Tibial nerve (tissue), 4 donors: Measurements from ENCODE around the gene ATG7. TPM values are rescaled to one million over a fixed set of nuclear protein-coding genes. Genes with fewer than 3 reads are reported as not detected.
"Not testable (repeated sequence)": the region's sequence is repeated elsewhere in the genome, so short reads cannot be mapped to it uniquely, and the experiment has no call there.

ENCODE experiments used
- DNase-seq, 2 donors: peaks; one replicate each; pipeline ENCODE4 v3.0.0-alpha.2; 2019; ENCODE audit warnings: low spot score in 2 of 2
- H3K27ac ChIP-seq, 4 donors: fragments of 200-600 bp; sonication (generic) in 3 of 4; one replicate each; pipeline ENCODE4 v1.5.1; 2017 to 2019; ENCODE audit warnings: mild to moderate bottlenecking in 1 of 4
- H3K27me3 ChIP-seq, 2 donors: fragments of 200-600 bp; sonication (generic) in 1 of 2; one replicate each; pipeline versions ENCODE4 v1.5.1 to v1.6.0; 2017 to 2019
- H3K36me3 ChIP-seq, 3 donors: fragments of 200-600 bp; sonication (generic); one replicate each; pipeline ENCODE4 v1.5.1; 2018 to 2019
- H3K4me1 ChIP-seq, 4 donors: fragments of 200-600 bp; sonication (generic) in 3 of 4; one replicate each; pipeline ENCODE4 v1.5.1; 2017 to 2019
- H3K4me3 ChIP-seq, 4 donors: fragments of 200-600 bp; sonication (generic) in 3 of 4; one replicate each; pipeline ENCODE4 v1.5.1; 2017 to 2019; ENCODE audit warnings: mild to moderate bottlenecking in 1 of 4, moderate library complexity in 1 of 4
- H3K9me3 ChIP-seq, 4 donors: fragments of 200-600 bp; sonication (generic) in 3 of 4; one replicate each; pipeline ENCODE4 v1.5.1; 2017 to 2019
- CTCF ChIP-seq, 5 experiments: fragments of 200-600 bp in 3 of 5; fragments of 450-650 bp in 2 of 5; sonication (generic) in 3 of 5; IDR thresholded peaks; one replicate each; pipeline ENCODE4 v1.5.1; 2016 to 2019; ENCODE audit warnings: antibody characterized with exemption in 5 of 5, mild to moderate bottlenecking in 3 of 5, moderate library complexity in 2 of 5
- EP300 ChIP-seq, 2 donors: sonication (generic); formaldehyde crosslinking; IDR thresholded peaks; one replicate each; pipeline ENCODE4 v1.6.1; 2017; ENCODE audit warnings: antibody characterized with exemption in 2 of 2, mild to moderate bottlenecking in 1 of 2
- POLR2A ChIP-seq, 2 donors: fragments of 450-650 bp; IDR thresholded peaks; one replicate each; pipeline ENCODE4 v1.6.1; 2017; ENCODE audit warnings: antibody characterized with exemption in 2 of 2, mild to moderate bottlenecking in 2 of 2, moderate library complexity in 2 of 2
- WGBS, 2 donors: methylation state at CpG; one replicate each; pipeline ENCODE4 v1.1.5; 2018; 5-methylcytosine and 5-hydroxymethylcytosine counted together
- total RNA-seq, 4 donors: library from RNA; depleted of rRNA; stranded (reverse); fragments of >200 nt; gene quantifications; one replicate each; pipeline ENCODE4 v1.1.0, GENCODE V29; 2016

Gene ATG7
- total RNA-seq, 4 donors from 2014 or later: 71.0 to 94.0 (median 76.2) TPM

- Histone ChIP-seq H3K27me3 (no peaks in the 10 kb centered on the region), H3K9me3 (peaks cover 0 to 6% (median 0%) of the 10 kb centered on the region in 4 donors), H3K4me1 (peaks cover 0 to 53% (median 10%) of the 10 kb centered on the region in 4 donors), H3K36me3 (no peaks in the 10 kb centered on the region), H3K4me3 (no peak overlapping the region), H3K27ac (peak overlapping the region in 2 of 4 donors; percentile 1 to 68)
- 71 to 86% methylated on average over 7 of the region's 7 CpGs for WGBS, 2 donors
- TF ChIP-seq EP300 (IDR thresholded peaks at IDR 0.05): peak in 1 of 2 donors; percentile 7
- no peak for TF ChIP-seq POLR2A (IDR thresholded peaks at IDR 0.05)
- no peak for TF ChIP-seq CTCF (IDR thresholded peaks at IDR 0.05)
- no peak for DNase-seq
Measured at GRCh38 chr3:11480663-11481298, 208.6 kb downstream of the ATG7 start.

DNA sequence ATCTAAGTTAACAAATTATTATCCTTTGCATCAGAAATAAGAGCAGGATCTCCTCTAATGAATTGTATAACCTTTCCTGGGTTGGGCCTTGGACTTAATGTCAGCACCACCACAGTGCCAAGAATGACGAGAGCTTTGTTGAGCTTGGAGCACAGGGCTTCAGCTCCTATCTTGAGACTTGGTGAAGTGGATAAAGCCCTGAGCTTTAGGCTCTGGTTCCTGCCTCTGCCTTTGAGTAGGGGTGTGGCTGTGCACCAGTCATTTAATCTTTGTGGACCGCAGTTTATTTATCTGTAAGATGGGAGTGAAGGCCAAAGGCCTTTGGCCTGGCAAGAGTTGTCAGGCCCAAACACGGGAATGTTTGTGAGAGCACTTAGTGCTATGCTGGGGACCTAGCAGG is 209.4 kb downstream of the ATG7 start:
- Histone ChIP-seq H3K27ac (peak overlapping the region in 2 of 4 donors; percentile 68 to 77), H3K4me1 (peaks cover 0 to 46% (median 10%) of the 10 kb centered on the region in 4 donors), H3K4me3 (no peak overlapping the region), H3K27me3 (no peaks in the 10 kb centered on the region), H3K9me3 (peaks cover 0 to 7% (median 0%) of the 10 kb centered on the region in 4 donors), H3K36me3 (no peaks in the 10 kb centered on the region)
- TF ChIP-seq EP300 (IDR thresholded peaks at IDR 0.05) (no peak), CTCF (IDR thresholded peaks at IDR 0.05) (no peak), POLR2A (IDR thresholded peaks at IDR 0.05) (no peak)
- WGBS, 2 donors: 52 to 69% methylated on average over 2 to 3 of the region's 3 CpGs
- no peak for DNase-seq

DNA sequence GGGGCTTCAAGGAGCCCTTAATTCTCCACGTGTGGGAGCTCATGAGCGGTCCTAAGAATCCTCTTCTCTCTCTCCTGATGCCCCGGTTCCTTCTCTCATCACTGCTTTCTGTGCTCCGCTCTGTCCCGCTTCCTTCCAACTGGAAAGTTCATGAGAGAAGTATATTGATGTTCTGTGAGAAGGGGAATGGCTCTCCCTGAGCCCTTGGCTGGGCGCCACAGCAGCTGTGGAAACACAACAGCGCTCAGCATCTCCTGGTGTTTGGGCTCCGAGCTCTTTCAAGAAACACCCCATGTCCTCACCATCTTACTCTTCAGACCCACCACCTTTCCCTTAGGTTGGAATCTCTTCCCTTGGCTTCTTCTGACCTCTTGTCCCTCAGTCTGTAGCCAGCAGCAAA is 209.8 kb downstream of the ATG7 start:
- H3K36me3 ChIP-seq: no peaks in the 10 kb centered on the region
- H3K4me3 ChIP-seq: no peak overlapping the region
- no peaks in the 10 kb centered on the region for H3K27me3 ChIP-seq
- peak overlapping the region in 3 of 4 donors; percentile 24 to 77 (median 68) for H3K27ac ChIP-seq
- peaks cover 0 to 41% (median 10%) of the 10 kb centered on the region in 4 donors for H3K4me1 ChIP-seq
- 48 to 57% methylated on average over 8 of the region's 8 CpGs for WGBS, 2 donors
- TF ChIP-seq POLR2A (IDR thresholded peaks at IDR 0.05) (no peak), CTCF (IDR thresholded peaks at IDR 0.05) (no peak), EP300 (IDR thresholded peaks at IDR 0.05) (no peak)
- DNase-seq: peak; percentile 75 to 80
- H3K9me3 ChIP-seq: peaks cover 0 to 7% (median 0%) of the 10 kb centered on the region in 4 donors

DNA sequence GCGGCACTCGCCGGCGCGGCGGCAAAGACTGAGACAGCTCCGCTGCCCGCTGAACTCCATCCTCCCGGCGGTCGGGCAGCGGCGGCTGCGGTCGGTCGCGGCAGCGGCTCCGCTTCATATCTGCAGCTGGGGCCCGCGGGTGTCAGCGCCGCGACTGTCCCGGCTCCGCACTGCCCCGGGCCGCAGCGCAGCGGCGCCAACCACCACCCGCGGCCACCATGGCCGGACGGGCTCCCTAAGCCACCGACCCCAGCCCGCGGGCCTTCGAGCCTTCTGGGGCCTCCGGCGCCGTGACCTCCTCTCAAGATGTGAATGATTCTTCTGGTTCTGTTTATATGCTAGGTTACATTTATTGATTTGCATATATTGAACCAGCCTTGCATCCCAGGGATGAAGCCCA is 216.2 kb downstream of the ATG7 start:
- H3K36me3 ChIP-seq, H3K9me3 ChIP-seq, H3K4me3 ChIP-seq, DNase-seq, H3K27ac ChIP-seq, H3K4me1 ChIP-seq, H3K27me3 ChIP-seq: not testable (repeated sequence)
- 98 to 99% methylated on average over 24 to 26 of the region's 42 CpGs for WGBS, 2 donors

DNA sequence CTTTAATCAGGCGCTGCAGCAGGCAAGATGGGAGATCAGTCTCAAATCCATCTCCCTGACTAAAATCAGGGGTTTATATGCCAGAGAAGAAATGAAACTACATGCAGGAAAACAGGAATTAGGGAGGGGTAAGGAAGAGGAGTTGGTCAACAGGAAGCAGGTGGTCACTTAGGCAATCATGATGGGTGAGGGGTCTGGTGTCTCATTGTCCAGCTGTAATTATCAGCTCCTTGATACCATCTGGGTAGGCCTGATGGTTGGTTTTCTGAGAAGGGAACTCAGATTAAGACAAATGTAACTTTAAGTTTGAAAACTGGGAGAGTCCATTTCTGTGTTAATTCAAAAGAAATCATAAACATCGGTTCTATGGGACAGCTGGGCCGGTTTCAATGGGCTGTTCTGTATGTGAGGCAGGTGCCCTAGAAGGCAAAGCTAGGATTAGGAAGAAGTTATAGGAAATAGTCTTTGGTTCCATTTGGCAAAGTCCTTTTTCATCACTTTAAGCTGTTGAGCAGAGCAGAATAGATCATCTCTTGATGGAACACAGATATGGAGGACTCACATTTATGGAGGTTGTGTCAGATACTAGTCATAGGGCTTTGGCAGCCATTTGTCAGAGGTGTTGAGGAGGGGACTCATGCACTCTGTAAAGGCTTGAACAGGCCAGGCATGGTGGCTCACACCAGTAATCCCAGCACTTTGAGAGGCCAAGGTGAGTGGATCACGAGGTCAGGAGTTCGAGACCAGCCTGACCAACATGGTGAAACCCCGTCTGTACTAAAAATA is 222.1 kb downstream of the ATG7 start:
- TF ChIP-seq CTCF (IDR thresholded peaks at IDR 0.05) (no peak), EP300 (IDR thresholded peaks at IDR 0.05) (peak in 1 of 2 donors; percentile 31)
- Histone ChIP-seq H3K36me3 (no peaks in the 10 kb centered on the region), H3K4me3 (no peak overlapping the region), H3K27me3 (no peaks in the 10 kb centered on the region), H3K9me3 (no peaks in the 10 kb centered on the region), H3K27ac (no peak overlapping the region), H3K4me1 (peaks cover 0 to 33% (median 13%) of the 10 kb centered on the region in 4 donors)
- no peak for DNase-seq
- WGBS, 2 donors: 93 to 94% methylated on average over 6 of the region's 6 CpGs
